SHP77 (cell line): ENCODE data around the gene VEPH1.

Experiments
- DNase-seq, 2 experiments: peaks; one replicate each; lab custom pipeline; 2025; lab: John Stamatoyannopoulos, UW

The VEPH1 gene

DNA sequence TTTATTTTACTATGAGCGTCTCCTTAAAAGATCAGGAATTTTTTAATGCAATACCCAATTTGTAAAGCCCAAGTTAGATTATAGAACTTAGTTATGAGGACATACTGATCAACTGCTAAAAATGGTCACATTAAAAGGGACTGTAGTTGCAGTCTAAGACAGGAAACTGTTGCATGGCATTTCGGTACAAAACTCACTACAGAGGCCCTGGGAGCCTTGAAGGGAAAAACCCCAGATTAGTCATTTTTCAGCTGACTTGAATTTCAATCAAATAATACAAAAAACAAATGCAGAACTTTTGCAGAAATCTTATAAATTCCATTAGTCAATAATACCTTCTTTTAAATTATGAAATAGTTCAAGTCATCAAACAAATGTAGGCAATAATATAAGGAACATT, 73.5 kb downstream of the VEPH1 start:
- DNase-seq = no peak

DNA sequence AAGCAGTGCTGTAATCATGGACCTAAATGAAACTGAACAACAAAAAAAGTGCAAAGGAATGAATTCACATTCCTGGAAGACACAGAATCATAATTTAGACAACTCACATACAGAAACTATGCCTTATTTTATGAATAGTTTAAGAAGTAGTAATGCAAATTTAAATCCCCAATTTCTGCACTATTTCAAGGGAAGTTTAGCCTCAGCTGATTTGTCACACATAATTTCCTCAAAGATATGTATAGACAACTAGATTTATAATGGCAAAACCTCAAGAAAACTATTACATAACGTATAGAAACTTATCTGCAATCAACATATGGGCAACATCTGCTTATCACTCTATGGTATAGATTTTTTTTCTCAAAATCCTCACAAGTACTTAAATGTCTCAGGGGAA, 74.4 kb downstream of the VEPH1 start:
- no peak for DNase-seq

DNA sequence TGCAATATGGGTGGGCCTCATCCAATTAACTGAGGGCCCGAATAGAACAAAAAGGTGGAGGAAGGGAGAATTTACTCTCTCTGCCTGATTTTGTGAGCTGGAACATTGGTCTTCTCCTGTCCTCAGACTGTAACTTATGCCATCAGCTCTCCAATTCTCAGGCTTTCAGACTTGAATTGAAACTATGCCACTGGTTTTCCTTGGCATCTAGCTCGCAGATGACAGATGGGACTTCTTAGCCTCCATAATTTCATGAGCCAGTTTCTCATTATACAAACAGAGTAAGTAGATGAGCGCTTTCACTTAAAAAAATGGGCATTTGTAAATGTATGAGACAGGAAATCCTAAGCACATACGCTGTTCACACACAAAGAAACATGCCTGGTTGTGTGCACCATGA, 75.3 kb downstream of the VEPH1 start:
- DNase-seq = no peak

DNA sequence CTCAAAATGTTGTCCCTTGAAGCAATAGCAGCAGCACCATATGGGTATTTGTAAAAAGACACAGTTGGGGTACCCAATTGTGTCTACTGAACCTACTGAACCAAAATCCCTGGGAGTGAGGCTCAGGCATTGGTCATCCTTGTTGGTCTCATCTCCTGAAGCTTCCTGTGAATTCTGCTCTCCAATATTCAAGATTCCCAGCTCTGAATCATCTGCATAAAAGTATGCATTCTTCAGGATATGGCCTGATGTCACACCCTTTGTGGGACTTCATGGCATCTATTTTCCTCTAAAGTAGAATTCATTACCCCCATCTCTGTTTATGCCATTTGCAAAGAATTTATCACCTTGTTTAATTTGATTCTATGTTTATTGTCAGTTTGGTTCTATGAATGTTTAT, 79.9 kb downstream of the VEPH1 start:
- no peak for DNase-seq

DNA sequence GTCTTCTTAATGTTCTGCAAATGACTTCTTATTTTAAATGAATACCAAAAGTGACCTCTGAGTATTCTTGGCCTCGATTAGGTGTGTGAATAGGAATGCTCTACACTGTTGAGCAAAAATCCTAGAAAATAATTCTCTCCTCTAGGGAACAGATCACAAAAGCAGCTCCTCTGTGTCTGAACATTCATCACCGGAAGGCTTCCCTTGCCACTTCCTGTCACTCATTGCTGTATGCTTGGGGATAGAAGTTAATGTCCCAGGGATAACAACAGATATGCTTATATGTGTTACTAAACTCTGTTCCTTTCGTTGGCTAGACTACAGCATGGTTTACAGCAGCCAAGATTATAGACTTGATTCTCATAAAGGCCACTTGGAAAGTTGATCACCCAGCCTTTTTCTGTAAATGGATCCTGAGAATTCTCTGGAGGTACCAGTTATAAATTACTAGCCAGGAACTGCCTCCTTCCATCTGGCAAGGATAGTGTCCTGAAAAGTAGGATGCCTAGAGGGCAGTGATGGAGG, 82.5 kb downstream of the VEPH1 start:
- DNase-seq = no peak

DNA sequence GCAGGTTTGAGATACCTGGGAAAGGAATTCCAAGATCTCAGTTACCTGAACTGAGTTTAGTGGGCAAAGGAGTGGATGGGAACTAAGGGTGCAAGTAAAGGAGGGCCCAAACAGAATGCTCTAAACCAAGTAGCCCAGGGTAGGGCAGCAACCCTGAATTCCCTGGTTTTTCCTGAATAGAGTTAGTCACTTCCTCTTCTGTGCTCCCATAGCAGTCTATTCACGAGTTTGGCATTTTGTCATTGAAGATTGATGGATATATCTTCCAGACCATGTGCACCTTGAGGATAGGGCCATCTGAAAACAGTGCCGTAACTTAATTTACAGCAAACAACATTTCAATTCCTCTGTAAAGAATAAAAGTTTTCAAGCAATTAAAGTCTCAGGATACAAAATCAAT, 85.1 kb downstream of the VEPH1 start:
- no peak for DNase-seq

DNA sequence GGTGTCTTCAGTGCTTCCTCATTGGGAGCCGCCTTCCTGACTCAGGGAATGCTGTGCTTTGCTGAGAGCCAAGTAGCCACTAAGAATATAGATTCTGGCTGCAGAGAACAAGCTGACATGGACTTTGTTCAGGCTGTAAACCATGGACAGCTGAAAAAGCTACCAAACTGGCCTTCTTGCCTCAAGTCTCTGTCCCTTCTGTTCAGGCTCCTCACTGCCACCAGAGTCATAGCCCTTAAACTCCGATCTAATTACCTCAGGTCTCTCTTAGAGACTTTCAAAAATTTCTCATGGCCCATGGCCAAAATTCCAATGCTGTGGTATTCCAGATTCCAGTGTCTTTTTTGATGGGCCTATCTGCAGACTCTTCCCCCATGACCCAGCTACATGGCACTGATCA, 86.0 kb downstream of the VEPH1 start:
- DNase-seq = no peak

DNA sequence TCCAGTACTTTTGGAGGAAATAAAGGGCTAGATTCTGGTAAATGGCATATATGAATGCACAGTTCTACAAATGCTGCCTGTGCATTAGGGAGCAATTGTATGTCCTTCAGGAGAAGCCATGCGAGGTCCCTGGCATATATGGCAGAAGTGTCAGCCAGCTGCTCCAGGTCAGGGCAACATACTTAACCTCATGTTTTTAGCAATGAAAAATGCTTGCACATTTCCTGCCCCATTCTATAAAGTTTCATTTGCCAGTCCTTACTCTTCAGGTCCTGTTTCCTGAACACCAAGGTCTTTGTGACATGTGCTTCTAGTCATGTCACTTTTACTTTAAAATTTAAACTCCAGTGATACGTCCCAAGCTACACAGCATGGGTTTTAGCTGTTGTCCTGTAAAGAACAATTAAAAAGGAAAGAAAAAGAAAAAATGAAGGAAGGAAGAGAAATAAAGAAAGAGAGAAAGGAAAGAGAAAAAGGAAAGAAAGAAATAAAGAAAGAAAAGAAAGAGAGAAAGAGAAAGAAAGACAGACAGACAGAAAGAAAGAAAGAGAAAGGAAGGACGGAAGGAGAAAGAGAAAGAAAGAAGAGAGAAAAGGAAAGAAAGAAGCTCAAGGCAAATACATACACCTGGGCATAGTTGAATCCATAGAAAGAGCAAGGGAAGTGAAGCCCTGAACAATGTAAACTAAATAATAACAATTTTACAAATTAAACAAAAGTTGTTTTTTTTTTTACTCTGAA, 86.7 kb downstream of the VEPH1 start:
- DNase-seq = no peak

DNA sequence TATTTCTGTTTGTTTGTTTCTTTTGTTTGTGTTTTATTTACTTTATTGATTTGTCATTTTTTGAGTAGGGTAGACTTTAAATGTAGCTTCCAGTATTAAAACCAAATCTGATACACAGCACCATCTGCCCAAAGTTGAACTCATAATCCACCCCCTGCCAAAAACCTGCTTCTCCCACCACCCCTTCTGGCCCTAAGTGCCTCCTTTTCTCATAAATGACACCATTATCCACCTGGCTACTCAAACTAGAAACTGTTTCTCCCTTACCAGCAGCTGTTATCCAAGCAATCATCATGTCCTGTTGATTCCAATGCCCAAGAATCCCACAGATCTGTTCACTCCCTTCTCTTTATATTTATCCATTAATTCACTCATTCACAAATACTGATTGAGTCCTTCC, 88.4 kb downstream of the VEPH1 start:
- DNase-seq = no peak

DNA sequence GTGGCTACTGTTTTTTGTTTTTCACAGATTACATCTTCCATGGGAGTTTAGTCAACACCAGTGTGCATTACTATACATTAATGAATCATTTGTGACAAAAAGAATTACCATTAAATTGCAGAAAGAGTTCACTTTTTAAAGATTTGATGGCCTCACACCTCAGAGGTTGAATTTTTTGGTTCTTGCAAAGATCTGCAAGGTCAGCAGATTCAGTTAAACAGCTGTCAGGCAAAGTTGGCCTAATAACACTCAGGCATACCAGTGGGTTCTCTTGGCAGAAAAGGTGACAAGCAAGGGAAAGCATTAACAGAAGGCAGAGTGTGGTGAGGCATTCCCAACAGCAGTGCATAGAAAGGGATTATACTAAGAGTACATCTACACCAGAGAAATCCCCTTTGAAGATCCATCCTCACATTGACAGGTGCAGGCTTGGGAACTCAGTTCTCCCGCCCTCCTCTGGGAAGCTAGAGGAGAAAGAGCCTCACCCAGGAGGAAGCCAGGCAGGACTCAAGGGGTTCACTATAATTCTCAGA, 90.8 kb downstream of the VEPH1 start:
- no peak for DNase-seq

DNA sequence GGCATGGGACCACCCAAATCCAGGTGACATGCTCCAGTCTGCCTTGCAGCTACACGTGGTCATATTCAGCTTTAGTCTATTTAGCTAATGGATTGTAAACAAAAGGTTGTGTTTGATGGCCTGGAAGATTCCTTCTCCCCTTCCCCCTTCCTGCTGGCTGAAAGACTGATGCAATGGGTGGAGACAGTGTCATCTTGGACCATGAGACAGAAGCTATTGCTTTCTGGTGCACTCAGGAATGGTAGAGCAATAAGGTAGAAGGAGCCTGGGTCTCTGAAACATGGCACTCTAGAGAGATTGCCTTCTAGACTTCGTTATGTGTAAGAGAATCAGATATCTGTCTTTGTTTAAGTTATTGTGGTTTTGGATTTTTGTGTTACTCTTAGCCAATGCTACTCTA, 92.3 kb downstream of the VEPH1 start:
- no peak for DNase-seq

DNA sequence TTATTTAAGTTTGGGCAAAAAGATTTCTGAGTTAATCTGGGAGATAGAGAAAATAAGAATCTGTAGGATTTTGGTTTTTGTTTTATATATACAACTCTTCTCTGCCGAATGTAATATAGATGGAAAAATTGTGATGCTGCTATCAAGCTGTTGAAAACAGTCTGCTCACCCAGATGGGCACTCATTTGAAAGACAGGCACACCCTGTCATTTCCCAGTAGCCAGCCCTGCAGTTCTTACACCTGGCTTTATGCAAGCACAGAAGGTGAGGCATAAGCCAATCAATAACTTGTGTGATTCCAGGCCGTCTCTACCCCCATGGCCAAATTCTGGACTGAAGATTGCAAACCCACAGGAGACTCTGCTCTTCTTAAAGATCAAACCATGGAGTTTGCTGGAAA, 93.7 kb downstream of the VEPH1 start:
- DNase-seq = no peak

DNA sequence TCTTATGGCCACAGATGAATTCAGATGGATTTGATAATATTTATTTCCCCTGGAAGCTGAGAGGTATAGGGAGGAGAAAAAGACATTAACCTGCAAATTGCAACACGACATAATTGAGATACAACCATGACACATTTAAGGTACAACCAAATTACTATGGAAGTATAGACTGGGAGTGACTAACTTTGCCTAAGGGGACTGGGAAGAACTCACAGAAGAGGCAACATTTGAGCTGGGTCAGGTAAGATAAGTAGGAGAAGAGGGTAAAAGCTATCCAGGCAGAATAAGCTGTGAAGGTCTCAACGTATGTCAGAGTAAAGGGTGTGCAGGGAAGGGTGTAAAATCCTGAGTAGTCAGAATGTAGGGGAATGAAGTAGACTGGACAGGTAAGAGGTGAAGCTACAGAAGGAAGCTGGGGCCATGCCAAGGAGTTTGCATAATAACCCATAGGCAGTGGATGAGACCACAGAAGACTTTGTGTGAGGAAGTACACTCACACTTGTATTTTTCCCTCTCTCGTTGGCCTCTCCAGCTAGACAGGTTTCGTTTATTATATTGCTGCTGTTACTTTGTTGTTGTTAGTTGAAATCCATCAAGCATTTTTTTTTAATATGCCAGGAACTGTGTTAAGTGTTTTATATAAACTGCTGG, 94.6 kb downstream of the VEPH1 start:
- DNase-seq = no peak

DNA sequence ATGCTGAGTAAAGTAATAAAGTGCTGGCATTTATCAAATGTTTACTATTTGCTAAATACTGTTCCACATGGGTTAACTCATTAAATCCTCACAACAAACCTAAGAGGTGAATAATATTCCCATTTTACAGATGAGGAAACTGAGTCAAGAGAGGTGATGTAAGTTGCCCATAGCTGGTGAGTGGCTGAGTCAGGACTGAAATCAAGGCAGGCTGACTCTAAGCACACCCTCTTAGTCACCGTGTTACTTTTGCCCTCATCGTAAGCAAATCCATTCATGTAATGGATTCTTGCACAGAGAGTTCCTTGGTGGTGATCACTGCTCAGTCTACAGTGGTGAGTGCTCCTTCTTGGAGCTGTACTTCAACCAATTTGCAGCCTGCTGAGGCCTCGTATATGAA, 95.4 kb downstream of the VEPH1 start:
- no peak for DNase-seq

DNA sequence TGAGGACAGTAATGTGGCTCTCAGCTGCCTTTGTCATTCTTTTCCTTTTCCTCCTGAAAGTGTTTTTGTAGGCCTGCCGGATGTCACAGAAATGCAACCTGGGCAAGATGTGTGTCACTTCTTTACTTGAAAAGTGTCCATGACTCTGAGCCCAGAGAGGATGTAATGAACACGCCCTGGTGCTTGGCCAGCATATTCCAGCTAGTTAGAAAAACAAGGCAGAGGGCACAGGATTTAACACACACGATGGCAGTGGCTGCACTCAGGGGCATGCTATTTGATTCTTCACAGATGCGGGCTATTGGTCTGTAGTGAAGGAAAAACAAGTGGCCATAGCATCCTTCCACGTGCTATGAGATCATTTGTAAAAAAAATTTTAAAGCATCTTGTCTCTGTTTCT, 96.8 kb downstream of the VEPH1 start:
- DNase-seq = no peak

DNA sequence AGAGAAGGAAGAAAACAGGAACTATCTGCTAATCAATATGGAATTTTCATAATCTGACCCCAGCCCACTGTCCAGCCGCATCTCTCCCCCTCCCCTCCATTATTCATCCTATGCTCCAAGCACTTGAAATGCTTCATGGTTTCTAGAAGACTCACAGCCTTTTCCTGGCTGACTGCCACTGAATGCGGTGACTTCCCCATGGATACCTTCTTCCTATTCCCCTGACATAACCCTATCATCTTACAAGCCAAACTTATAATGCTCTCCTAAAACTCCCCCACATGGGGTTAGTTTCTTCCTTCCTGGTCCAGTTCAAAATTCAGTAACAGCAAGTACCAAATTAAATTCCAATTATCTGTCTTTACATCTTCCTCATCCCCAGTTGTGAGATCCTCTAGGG, 97.8 kb downstream of the VEPH1 start:
- DNase-seq = no peak

DNA sequence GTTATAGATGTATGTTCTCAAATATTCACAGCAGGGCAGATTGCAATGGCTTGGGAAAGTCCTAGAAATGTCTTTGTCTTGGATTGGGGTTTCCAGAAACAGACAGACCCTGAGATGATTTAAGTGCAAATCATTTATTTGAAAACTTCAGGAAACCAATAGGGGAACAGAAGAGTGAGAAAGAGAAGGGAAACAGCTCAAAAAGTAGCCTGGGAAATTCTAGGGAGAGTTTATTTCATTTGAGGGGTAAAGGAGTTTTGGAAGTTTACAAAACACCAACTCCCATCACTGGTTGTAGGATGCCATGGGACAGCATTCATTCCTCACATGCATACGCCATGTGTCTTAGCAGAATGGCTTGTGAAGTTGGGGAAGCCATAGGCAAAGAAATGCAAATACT, 98.8 kb downstream of the VEPH1 start:
- no peak for DNase-seq

DNA sequence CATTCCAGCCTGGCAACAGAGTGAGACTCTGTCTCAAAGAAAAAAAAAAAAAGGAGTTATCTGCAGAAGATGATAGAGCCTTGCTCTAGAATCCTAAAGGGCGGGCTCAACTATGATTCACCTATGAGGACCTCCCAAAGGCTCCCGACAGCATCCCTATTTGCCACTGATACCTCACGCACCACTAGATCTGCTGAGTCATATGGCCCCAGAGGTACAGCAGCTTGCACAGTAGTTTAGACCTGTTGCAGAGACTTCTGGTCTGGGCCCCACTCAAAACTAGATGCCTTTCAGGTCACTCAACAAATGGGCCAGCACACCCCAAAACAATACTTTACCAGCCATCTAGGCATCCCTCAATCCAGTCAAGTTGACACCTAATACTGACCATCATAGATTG, 104.6 kb downstream of the VEPH1 start:
- DNase-seq = no peak

DNA sequence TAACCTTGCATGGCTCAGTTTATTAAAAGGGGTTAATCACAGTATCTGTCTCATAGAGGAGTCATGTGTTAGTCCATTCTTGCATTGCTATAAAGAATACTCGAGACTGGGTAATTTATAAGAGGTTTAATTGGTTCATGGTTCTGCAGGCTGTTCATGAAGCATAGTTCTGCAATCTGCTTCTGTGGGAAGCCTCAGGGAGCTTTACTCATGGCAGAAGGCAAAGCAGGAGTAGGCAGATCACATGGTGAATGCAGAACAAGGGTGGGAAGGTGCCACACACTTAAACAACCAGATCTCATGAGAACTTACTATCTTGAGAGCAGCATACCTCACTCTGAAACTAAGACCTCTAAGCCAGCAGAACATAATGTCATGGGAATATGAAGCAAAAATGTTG, 108.8 kb downstream of the VEPH1 start:
- DNase-seq = no peak

DNA sequence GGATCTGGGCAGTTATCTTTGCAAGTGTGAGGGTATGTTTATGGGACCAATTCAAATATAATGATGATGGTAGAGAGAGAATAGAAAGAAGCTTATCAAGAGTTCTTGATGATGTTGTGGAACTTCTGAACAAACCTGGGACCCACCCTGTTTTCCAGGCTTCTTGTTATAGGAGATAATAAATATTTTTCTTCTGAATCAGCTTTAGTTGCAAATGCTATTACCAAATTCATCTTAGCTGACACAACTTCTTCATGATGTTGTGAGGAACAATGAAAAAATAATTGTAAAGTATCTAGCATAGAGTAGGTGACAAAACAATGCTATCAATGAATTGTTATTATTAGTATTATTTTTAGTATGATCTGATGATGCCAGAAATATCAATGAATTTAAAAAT, 110.1 kb downstream of the VEPH1 start:
- DNase-seq = no peak

DNA sequence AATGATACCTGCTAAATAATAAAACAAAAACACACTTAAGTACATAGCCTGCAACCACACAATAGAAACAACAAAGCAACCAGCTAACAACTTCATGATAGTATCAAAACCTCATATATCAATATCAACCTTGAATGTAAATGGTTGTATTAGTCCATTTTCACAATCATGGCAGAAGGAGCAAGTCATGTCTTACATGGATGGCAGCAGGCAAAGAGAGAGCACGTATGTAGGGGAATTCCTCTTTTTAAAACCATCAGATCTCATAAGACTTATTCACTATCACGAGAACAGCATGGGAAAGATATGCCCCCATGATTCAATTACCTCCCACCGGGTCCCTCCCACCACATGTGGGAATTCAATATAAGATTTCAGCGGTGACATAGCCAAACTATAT, 111.1 kb downstream of the VEPH1 start:
- DNase-seq = no peak

DNA sequence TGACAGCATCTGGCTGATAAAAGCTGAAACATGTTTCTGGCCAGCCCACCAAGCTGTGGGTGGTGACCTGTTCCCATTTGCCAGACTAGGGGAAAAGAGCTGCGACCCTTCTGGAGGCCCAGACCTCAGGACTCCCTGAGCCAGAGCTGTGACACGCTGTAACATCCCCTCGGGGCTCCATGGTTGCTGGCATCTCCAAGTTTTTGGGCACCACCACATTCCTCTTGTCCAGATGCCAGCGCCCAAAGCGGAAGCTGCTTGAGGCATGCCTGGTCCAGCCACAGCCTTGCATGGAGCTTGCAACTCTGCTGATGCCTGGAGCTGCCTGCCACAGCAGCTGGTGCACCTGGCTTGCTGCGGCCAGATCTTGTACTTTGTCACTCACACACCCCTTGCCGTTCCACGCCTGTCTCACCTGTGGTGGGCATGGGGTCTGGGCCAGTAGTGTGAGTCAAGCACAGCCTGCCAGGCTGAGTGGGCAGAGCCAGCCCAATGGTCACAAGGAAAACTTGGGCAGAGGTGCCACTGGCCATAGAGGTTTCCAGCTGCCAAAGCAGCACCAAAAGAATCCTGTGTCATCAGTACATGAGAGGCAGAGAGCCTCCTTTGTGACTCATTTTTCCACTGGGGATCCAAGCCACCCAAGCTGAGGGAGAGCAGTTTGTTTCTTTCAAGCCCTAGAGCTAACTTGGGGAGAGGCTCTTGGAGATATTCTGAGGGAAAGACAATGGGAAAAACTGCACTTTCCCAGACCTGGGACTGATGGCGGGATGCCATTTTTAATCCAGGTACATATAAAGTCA, 112.3 kb downstream of the VEPH1 start:
- DNase-seq = no peak

DNA sequence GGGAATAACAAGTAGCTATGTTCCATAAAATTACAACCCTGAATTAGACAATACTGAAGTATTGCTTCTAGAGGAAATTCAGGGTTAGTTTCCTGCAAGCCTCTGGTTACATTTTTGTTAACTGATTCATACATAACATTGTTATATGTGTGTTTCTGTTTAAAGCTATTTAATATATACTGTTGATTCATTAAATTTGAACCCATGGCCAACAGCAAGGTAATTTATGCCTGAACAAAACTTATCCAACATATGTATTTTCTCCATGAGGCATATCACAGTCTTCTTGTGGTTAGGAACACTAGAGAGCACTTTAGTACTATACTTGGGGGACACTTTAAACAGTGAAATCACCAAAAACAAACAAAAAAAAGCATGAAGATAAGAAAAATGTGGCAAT, 114.2 kb downstream of the VEPH1 start:
- no peak for DNase-seq
